HCT116 (cell line): Measurements from ENCODE around the gene TAF15. TPM values are rescaled to one million over a fixed set of nuclear protein-coding genes. Genes with fewer than 3 reads are reported as not detected.

Experiments used
- ATAC-seq: fragments of 200-7000 bp; cut with Tn5 transposase; 2 replicates; pipeline ENCODE4 v1.9.1; 2020; ENCODE audit warnings: mild to moderate bottlenecking, moderate library complexity
- BruUV-seq: library from RNA; stranded (reverse); fragments of 400-500 nt; replicated peaks from 2 replicates; lab custom pipeline; 2021; lab: Mats Ljungman, UMichigan
- CTCF ChIA-PET: fragments of 300-600 bp; sonication (Branson Sonifier 250); formaldehyde crosslinking; loops from one replicate; lab custom pipeline; 2021; ENCODE audit warnings: antibody characterized with exemption; lab: Charles Lee
- POLR2A ChIA-PET: fragments of 300-600, 350-600 bp; sonication (Branson Sonifier 250); formaldehyde crosslinking; loops from one replicate; lab custom pipeline; 2021; ENCODE audit warnings: antibody characterized with exemption; lab: Charles Lee
- RAD21 ChIA-PET, 2 experiments: fragments of 300-600 bp; sonication (Branson Sonifier 250); formaldehyde crosslinking; loops; one replicate each; lab custom pipeline; 2023; ENCODE audit warnings: low total read pairs in 2 of 2; ENCODE audit not compliant: uncharacterized antibody in 2 of 2, unreplicated experiment in 2 of 2, low non-redundant PET in 1 of 2; lab: Charles Lee
- DNase-seq: peaks from one replicate; pipeline ENCODE4 v3.0.0-alpha.2; 2010; ENCODE audit warnings: low read depth, low spot score
- H2AFZ ChIP-seq: fragments of 200-600 bp; shearing (Covaris generic), sonication (generic); 2 replicates; pipeline ENCODE4 v1.6.1; 2017; ENCODE audit warnings: low read depth, mixed run types, mixed read lengths, antibody characterized with exemption, low read length; ENCODE audit not compliant: poor library complexity, severe bottlenecking
- H3K27ac ChIP-seq: 2 replicates; pipeline ENCODE4 v1.5.1; 2012; ENCODE audit warnings: low read depth, low read length
- H3K27me3 ChIP-seq: fragments of 200-600 bp; sonication (generic); 2 replicates; pipeline ENCODE4 v1.6.1; 2016; ENCODE audit warnings: mixed run types, low read length, mixed read lengths; ENCODE audit not compliant: insufficient read depth
- H3K36me3 ChIP-seq, 2 experiments: fragments of 200-500 bp in 1 of 2; fragments of 200-600 bp in 1 of 2; sonication (Bioruptor generic) in 1 of 2; sonication (generic) in 1 of 2; 2 replicates each; pipeline versions ENCODE4 v1.5.1 to v1.6.1; 2014 to 2016; ENCODE audit warnings: low read length in 2 of 2, inconsistent platforms in 1 of 2, mixed read lengths in 1 of 2, mixed run types in 1 of 2; ENCODE audit not compliant: insufficient read depth in 2 of 2, control insufficient read depth in 1 of 2
- H3K4me1 ChIP-seq, 2 experiments: fragments of 200-600 bp in 1 of 2; sonication (generic) in 1 of 2; 2 replicates each; pipeline versions ENCODE4 v1.5.1 to v1.6.1; 2012 to 2017; ENCODE audit warnings: low read length in 2 of 2, inconsistent platforms in 1 of 2, mild to moderate bottlenecking in 1 of 2, mixed read lengths in 1 of 2, mixed run types in 1 of 2, moderate library complexity in 1 of 2; ENCODE audit not compliant: insufficient read depth in 2 of 2, control insufficient read depth in 1 of 2
- H3K4me2 ChIP-seq: fragments of 200-600 bp; sonication (generic); 2 replicates; pipeline ENCODE4 v1.6.1; 2017; ENCODE audit warnings: mixed run types, low read length, mixed read lengths
- H3K4me3 ChIP-seq, 2 experiments: fragments of 200-600 bp in 1 of 2; sonication (generic) in 1 of 2; replicated peaks in 1 of 2; 2 replicates each; pipeline ENCODE4 v1.5.1; 2011 to 2016; ENCODE audit warnings: low read length in 2 of 2, control low read depth in 1 of 2, low read depth in 1 of 2, mild to moderate bottlenecking in 1 of 2, mixed read lengths in 1 of 2, mixed run types in 1 of 2
- H3K79me2 ChIP-seq: fragments of 200-600 bp; sonication (generic); 2 replicates; pipeline ENCODE4 v1.6.1; 2017; ENCODE audit warnings: mild to moderate bottlenecking, mixed run types, low read length, moderate library complexity, mixed read lengths; ENCODE audit not compliant: insufficient read depth
- H3K9ac ChIP-seq: fragments of 200-600 bp; sonication (generic); 2 replicates; pipeline ENCODE4 v1.6.1; 2016; ENCODE audit warnings: low read length, mixed read lengths
- H3K9me2 ChIP-seq: fragments of 200-600 bp; sonication (generic), shearing (Covaris generic); 2 replicates; pipeline ENCODE4 v1.6.1; 2017; ENCODE audit warnings: mixed run types, mild to moderate bottlenecking, moderate library complexity; ENCODE audit not compliant: insufficient read depth
- H3K9me3 ChIP-seq, 2 experiments: fragments of 200-500 bp in 1 of 2; fragments of 200-600 bp in 1 of 2; sonication (Bioruptor generic) in 1 of 2; sonication (generic) in 1 of 2; 2 replicates each; pipeline ENCODE4 v1.6.1; 2014 to 2017; ENCODE audit warnings: low read length in 2 of 2, mixed read lengths in 2 of 2, inconsistent platforms in 1 of 2, low read depth in 1 of 2, mild to moderate bottlenecking in 1 of 2, mixed run types in 1 of 2, moderate library complexity in 1 of 2; ENCODE audit not compliant: control insufficient read depth in 1 of 2, insufficient read depth in 1 of 2
- H4K20me1 ChIP-seq: fragments of 200-600 bp; sonication (generic), shearing (Covaris generic); 2 replicates; pipeline ENCODE4 v1.6.1; 2017; ENCODE audit warnings: mixed run types, mild to moderate bottlenecking, moderate library complexity; ENCODE audit not compliant: insufficient read depth
- CBX3 ChIP-seq: IDR thresholded peaks from 2 replicates; pipeline ENCODE4 v1.6.1; 2012; ENCODE audit warnings: low read depth
- CEBPB ChIP-seq: IDR thresholded peaks from 2 replicates; pipeline ENCODE4 v1.6.1; 2012; ENCODE audit warnings: low read depth
- CTCF ChIP-seq, 3 experiments: fragments of 200-600 bp in 1 of 3; sonication (generic) in 1 of 3; IDR thresholded peaks in 2 of 3; conservative IDR thresholded peaks in 1 of 3; 2 replicates each; pipeline ENCODE4 v1.5.1; 2012 to 2017; ENCODE audit warnings: low read depth in 2 of 3, low read length in 2 of 3, antibody characterized with exemption in 1 of 3, borderline replicate concordance in 1 of 3, control low read depth in 1 of 3, mild to moderate bottlenecking in 1 of 3, mixed read lengths in 1 of 3, mixed run types in 1 of 3, moderate library complexity in 1 of 3; ENCODE audit not compliant: insufficient read depth in 1 of 3
- EGR1 ChIP-seq: IDR thresholded peaks from 2 replicates; pipeline ENCODE4 v1.6.1; 2012; ENCODE audit warnings: low read depth
- ELF1 ChIP-seq: IDR thresholded peaks from 2 replicates; pipeline ENCODE4 v1.6.1; 2012; ENCODE audit warnings: low read depth, borderline replicate concordance
- EZH2 ChIP-seq: fragments of 200-600 bp; sonication (generic); IDR thresholded peaks from 2 replicates; pipeline ENCODE4 v1.6.1; 2017; ENCODE audit warnings: antibody characterized with exemption, mixed run types
- FOSL1 ChIP-seq: IDR thresholded peaks from 2 replicates; pipeline ENCODE4 v1.6.1; 2012; ENCODE audit warnings: low read depth
- MAX ChIP-seq: IDR thresholded peaks from 2 replicates; pipeline ENCODE4 v1.6.1; 2012
- POLR2A ChIP-seq: IDR thresholded peaks from 2 replicates; pipeline ENCODE4 v1.7.0; 2011; ENCODE audit warnings: borderline replicate concordance; ENCODE audit not compliant: insufficient read depth, insufficient read length; ENCODE audit errors: extremely low read depth
- POLR2AphosphoS5 ChIP-seq: IDR thresholded peaks from 2 replicates; pipeline ENCODE4 v1.6.1; 2011; ENCODE audit warnings: mild to moderate bottlenecking, low read depth, low read length, moderate library complexity
- REST ChIP-seq: IDR thresholded peaks from 2 replicates; pipeline ENCODE4 v1.6.1; 2012; ENCODE audit warnings: low read depth
- SIN3A ChIP-seq: IDR thresholded peaks from 2 replicates; pipeline ENCODE4 v1.6.1; 2012; ENCODE audit warnings: low read depth
- SP1 ChIP-seq: IDR thresholded peaks from 2 replicates; pipeline ENCODE4 v1.6.1; 2012; ENCODE audit warnings: low read depth
- SRF ChIP-seq: IDR thresholded peaks from 2 replicates; pipeline ENCODE4 v1.6.1; 2012; ENCODE audit warnings: low read depth
- TCF7L2 ChIP-seq: IDR thresholded peaks from 2 replicates; pipeline ENCODE4 v1.7.0; 2011; ENCODE audit warnings: borderline replicate concordance, inconsistent platforms; ENCODE audit not compliant: insufficient read depth, insufficient read length; ENCODE audit errors: extremely low read depth
- YY1 ChIP-seq: IDR thresholded peaks from 2 replicates; pipeline ENCODE4 v1.6.1; 2011; ENCODE audit warnings: low read length, low read depth, moderate library complexity, mild to moderate bottlenecking; ENCODE audit not compliant: insufficient replicate concordance; ENCODE audit errors: extremely low read depth
- ZBTB33 ChIP-seq: IDR thresholded peaks from 2 replicates; pipeline ENCODE4 v1.6.1; 2011; ENCODE audit warnings: mild to moderate bottlenecking, low read length, moderate library complexity; ENCODE audit not compliant: insufficient replicate concordance; ENCODE audit errors: extremely low read depth
- ZFX ChIP-seq: fragments of 450-650 bp; IDR thresholded peaks from 2 replicates; pipeline ENCODE4 v1.6.1; 2017
- ZNF274 ChIP-seq: fragments of 200-500 bp; sonication (Bioruptor generic); IDR thresholded peaks from 2 replicates; pipeline ENCODE4 v1.6.1; 2014; ENCODE audit warnings: mild to moderate bottlenecking, low read depth, low read length, inconsistent platforms
- intact Hi-C: fragments of 100-400 bp; cut with micrococcal nuclease; formaldehyde crosslinking; loops from 2 replicates; pipeline ENCODE4 v1.10.0; 2022
- total RNA-seq: library from RNA; stranded (reverse); gene quantifications from one replicate; pipeline ENCODE4 v1.2.1, GENCODE V29; 2021; ENCODE audit not compliant: unreplicated experiment

The TAF15 gene
- total RNA-seq, 1 experiment from 2014 or later = 346 TPM

- intact Hi-C loops = loop anchor here (10.0 kb wide), 1 partner anchor 313 kb away; no protein-coding TSS in a partner anchor
- Histone ChIP-seq H2AFZ (no peak overlapping the region), H3K79me2 (peaks cover 65% of the 10 kb centered on the region), H3K27ac (no peak overlapping the region), H3K4me2 (no peak overlapping the region), H3K4me3 (no peak overlapping the region), H3K36me3 (peaks cover 71 to 73% of the 10 kb centered on the region in 2 experiments), H3K27me3 (no peaks in the 10 kb centered on the region), H4K20me1 (peaks cover 8% of the 10 kb centered on the region; the same call in 1 of the 2 replicates), H3K9me2 (no peaks in the 10 kb centered on the region), H3K9ac (no peak overlapping the region), H3K4me1 (no peaks in the 10 kb centered on the region), H3K9me3 (no peaks in the 10 kb centered on the region)
- no TSS peak for BruUV-seq
- POLR2A ChIA-PET = no interaction called here
- TF ChIP-seq SRF (no peak), POLR2A (no peak), REST (no peak), ELF1 (no peak), SP1 (no peak), FOSL1 (no peak), CEBPB (no peak), POLR2AphosphoS5 (no peak), YY1 (no peak), EGR1 (no peak), TCF7L2 (no peak), ZBTB33 (no peak), CTCF (IDR thresholded peaks at IDR 0.05 in 2 of 3, conservative IDR thresholded peaks at IDR 0.05 in 1 of 3; ENCODE audit: borderline replicate concordance in 1 of 3, insufficient read depth in 1 of 3, low read depth in 2 of 3, low read length in 2 of 3) (no peak), MAX (no peak), EZH2 (no peak), ZNF274 (no peak), SIN3A (no peak), ZFX (no peak), CBX3 (no peak)
- no peak for DNase-seq
- ATAC-seq = no peak
- RAD21 ChIA-PET = interaction anchor here in 1 of 2 experiments (0.6 kb wide), 1 partner anchor 11 kb away, joined by 5 read pairs; no protein-coding TSS in a partner anchor
- CTCF ChIA-PET = no interaction called here
Measured at GRCh38 chr17:35842239-35842638, 33.0 kb downstream of the TAF15 start.
